ENCODE results near the gene SORBS2. TPM values are rescaled to one million over a fixed set of nuclear protein-coding genes. Genes with fewer than 3 reads are reported as not detected.

Gene SORBS2
- total RNA-seq, 2 donors from 2014 or later, result 28.0 to 77.4 TPM

DNA sequence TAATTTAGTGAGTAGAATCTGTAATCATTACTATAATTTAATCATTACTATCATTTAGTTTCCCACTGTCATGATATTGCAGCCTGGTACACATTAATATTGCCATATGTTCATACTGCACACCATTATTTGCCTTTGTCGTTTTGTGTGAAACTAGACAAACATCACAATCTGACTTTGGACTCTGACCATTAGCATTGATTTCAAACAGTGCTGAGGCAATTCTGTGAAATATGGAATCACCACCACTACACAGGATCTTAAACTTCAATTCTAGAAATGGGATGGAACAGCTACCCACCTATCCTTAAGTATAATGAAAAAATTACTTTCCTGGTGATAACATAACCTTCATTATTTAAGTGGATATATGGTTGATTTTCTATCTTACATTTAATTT is 98.3 kb downstream of the SORBS2 start:
- DNase-seq, result no peak
- intact Hi-C loops (cut with DNase I), result no loop called here
- H3K27ac ChIP-seq, result no peak overlapping the region
- no peak overlapping the region for H3K9ac ChIP-seq (ENCODE audit: low read depth in 2 of 2, low read length in 2 of 2)
- no peaks in the 10 kb centered on the region for H3K36me3 ChIP-seq
- H3K9me3 ChIP-seq, result no peaks in the 10 kb centered on the region
- H3K27me3 ChIP-seq, result no peaks in the 10 kb centered on the region
- TF ChIP-seq, protein P1, sequence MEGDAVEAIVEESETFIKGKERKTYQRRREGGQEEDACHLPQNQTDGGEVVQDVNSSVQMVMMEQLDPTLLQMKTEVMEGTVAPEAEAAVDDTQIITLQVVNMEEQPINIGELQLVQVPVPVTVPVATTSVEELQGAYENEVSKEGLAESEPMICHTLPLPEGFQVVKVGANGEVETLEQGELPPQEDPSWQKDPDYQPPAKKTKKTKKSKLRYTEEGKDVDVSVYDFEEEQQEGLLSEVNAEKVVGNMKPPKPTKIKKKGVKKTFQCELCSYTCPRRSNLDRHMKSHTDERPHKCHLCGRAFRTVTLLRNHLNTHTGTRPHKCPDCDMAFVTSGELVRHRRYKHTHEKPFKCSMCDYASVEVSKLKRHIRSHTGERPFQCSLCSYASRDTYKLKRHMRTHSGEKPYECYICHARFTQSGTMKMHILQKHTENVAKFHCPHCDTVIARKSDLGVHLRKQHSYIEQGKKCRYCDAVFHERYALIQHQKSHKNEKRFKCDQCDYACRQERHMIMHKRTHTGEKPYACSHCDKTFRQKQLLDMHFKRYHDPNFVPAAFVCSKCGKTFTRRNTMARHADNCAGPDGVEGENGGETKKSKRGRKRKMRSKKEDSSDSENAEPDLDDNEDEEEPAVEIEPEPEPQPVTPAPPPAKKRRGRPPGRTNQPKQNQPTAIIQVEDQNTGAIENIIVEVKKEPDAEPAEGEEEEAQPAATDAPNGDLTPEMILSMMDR (IDR thresholded peaks at IDR 0.05), result no peak
- no peak overlapping the region for H3K4me3 ChIP-seq
- H3K4me1 ChIP-seq, result no peaks in the 10 kb centered on the region

DNA sequence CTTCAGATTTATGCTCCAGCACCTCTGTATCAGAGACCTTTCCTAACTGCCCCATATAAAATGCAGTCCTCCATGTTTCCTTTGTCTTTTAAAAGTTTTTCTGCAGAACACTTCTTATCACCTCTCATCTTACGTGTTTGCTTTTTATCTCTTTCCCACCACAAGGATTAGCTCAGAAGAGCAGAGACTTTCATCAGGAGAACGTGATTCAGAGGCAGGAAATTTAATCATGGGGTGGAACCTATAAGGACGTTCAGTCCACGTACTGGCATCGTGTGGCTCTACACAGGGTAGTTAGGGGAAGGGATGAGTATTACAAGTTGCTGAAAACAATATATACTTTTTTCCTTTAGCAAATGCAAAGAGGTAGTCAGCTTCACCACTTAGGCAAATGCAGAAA is 98.7 kb downstream of the SORBS2 start:
- H3K27ac ChIP-seq, result no peak overlapping the region
- no peak overlapping the region for H3K9ac ChIP-seq (ENCODE audit: low read depth in 2 of 2, low read length in 2 of 2)
- H3K36me3 ChIP-seq, result no peaks in the 10 kb centered on the region
- TF ChIP-seq, protein P1 (IDR thresholded peaks at IDR 0.05), result no peak
- DNase-seq, result no peak
- no peaks in the 10 kb centered on the region for H3K4me1 ChIP-seq
- H3K9me3 ChIP-seq, result no peaks in the 10 kb centered on the region
- no peaks in the 10 kb centered on the region for H3K27me3 ChIP-seq
- intact Hi-C loops (cut with DNase I), result no loop called here
- no peak overlapping the region for H3K4me3 ChIP-seq

DNA sequence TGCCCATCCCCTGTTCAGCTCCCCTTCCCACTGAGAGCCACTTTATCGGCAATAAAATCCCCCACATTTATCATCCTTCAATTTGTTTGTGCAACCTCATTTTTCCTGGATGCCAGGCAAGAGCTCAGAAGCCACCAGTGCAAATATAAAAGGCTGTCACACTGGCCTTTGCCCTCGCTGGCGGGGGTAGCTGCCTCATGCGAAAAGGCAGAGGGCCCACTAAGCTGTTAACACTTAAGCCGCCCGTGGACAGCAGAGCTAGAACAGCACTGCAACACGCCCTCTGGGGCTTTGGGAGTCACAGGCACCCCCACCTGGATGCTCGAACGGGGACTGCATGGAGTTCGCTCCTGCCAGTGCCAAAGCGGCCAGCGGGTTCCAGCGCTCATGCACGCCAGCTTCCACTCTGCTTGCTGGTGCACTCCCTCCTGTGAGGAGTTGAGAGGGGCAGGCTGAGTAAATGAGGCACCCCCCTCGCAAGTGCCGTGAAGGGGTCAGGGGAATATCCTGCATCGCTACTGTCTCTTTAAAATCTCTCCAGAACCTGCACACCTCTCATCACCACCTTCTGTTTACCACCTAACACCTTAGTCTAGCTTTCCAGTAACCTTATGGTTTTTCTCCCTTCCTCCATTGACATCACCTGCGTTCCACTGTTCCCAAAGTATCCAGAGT is 99.5 kb downstream of the SORBS2 start:
- no peak overlapping the region for H3K9ac ChIP-seq (ENCODE audit: low read depth in 2 of 2, low read length in 2 of 2)
- no peaks in the 10 kb centered on the region for H3K4me1 ChIP-seq

DNA sequence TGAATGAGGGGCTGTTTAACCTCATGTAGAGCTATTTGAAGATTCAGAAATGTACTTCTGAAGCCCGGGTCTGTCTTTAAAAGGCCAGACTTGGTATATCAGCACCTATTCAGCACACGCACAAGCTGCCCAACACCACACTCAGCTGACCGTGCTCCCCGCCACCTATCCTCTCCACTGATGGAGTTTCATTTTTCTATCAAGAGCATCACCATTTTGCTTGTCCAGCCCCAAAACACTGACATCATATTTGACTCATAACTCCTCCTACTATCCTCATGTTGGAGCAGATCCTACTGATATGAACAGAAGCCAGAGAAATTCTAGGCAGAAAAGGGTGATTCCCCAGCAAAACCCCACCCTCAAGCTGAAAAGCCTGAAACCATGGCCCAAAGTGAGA is 100.3 kb downstream of the SORBS2 start:
- TF ChIP-seq, protein P1 (IDR thresholded peaks at IDR 0.05), result no peak
- intact Hi-C loops (cut with DNase I), result no loop called here
- H3K9ac ChIP-seq (ENCODE audit: low read depth in 2 of 2, low read length in 2 of 2), result no peak overlapping the region
- no peaks in the 10 kb centered on the region for H3K9me3 ChIP-seq
- DNase-seq, result no peak
- no peaks in the 10 kb centered on the region for H3K4me1 ChIP-seq
- H3K36me3 ChIP-seq, result no peaks in the 10 kb centered on the region
- no peak overlapping the region for H3K4me3 ChIP-seq
- H3K27ac ChIP-seq, result no peak overlapping the region
- no peaks in the 10 kb centered on the region for H3K27me3 ChIP-seq

More for the DNA sequence above, 99.5 kb downstream of the SORBS2 start:
- Histone ChIP-seq H3K27me3 (no peaks in the 10 kb centered on the region), H3K4me3 (no peak overlapping the region), H3K36me3 (no peaks in the 10 kb centered on the region), H3K9me3 (no peaks in the 10 kb centered on the region), H3K27ac (no peak overlapping the region)
- intact Hi-C loops (cut with DNase I), result no loop called here
- no peak for DNase-seq
- TF ChIP-seq, protein P1 (IDR thresholded peaks at IDR 0.05), result no peak

DNA sequence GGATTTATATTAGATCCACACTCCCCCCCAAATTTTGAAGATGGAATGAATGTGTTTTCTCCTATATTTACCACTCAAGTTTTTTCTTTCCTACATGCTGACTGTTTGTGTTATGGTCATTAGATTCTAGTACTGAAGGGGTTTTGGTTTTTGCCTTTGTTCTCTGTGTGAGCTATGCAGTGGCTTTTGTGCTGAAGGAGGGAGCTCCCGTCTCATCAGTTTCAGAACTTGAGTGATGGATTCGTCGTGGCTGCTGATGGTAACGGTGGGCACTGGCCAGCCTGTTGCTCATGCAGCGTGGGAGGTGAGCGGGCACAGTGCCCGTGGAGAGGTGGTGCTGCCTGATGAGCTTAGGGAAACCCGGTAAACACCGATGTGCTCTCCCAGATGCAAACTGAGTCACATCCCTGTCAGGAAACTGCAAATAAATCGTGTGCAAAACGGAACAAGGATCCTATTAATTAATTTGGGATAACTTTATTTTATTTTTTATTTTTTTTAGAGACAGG is 101.5 kb downstream of the SORBS2 start:
- intact Hi-C loops (cut with DNase I), result no loop called here

More for the DNA sequence above, 101.5 kb downstream of the SORBS2 start:
- TF ChIP-seq, protein P1 (IDR thresholded peaks at IDR 0.05), result no peak
- no peak overlapping the region for H3K9ac ChIP-seq (ENCODE audit: low read depth in 2 of 2, low read length in 2 of 2)
- H3K4me1 ChIP-seq, result no peaks in the 10 kb centered on the region
- H3K36me3 ChIP-seq, result no peaks in the 10 kb centered on the region
- no peak overlapping the region for H3K4me3 ChIP-seq
- no peak for DNase-seq
- H3K27ac ChIP-seq, result no peak overlapping the region
- H3K9me3 ChIP-seq, result no peaks in the 10 kb centered on the region
- no peaks in the 10 kb centered on the region for H3K27me3 ChIP-seq
